Psoas muscle (tissue), 8 donors: ENCODE data around the gene FBXO42. TPM values are rescaled to one million over a fixed set of nuclear protein-coding genes. Genes with fewer than 3 reads are reported as not detected.

ENCODE experiments used
- ATAC-seq, 4 donors: fragments of 200-7000 bp; cut with Tn5 transposase; one replicate each; pipeline ENCODE4 v1.9.1; 2020; ENCODE audit warnings: moderate library complexity in 3 of 4, mild to moderate bottlenecking in 2 of 4
- DNase-seq, 2 donors: peaks; one replicate each; pipeline ENCODE4 v3.0.0-alpha.2; 2020
- H3K27ac ChIP-seq: fragments of 200-600 bp; one replicate; pipeline ENCODE4 v1.8.0; 2022
- H3K27me3 ChIP-seq, 3 donors: fragments of 200-600 bp in 1 of 3; one replicate each; pipeline versions ENCODE4 v1.6.1 to v1.8.0; 2013 to 2022; ENCODE audit warnings: low read length in 2 of 3, mild to moderate bottlenecking in 2 of 3, moderate library complexity in 1 of 3; ENCODE audit not compliant: insufficient read depth in 3 of 3
- H3K36me3 ChIP-seq, 2 donors: fragments of 200-600 bp in 1 of 2; one replicate each; pipeline versions ENCODE4 v1.6.1 to v1.8.0; 2013 to 2022; ENCODE audit warnings: low read depth in 1 of 2, mild to moderate bottlenecking in 1 of 2, moderate library complexity in 1 of 2; ENCODE audit not compliant: insufficient read depth in 1 of 2
- H3K4me1 ChIP-seq: fragments of 200-600 bp; one replicate; pipeline ENCODE4 v1.8.0; 2022
- H3K4me3 ChIP-seq: fragments of 200-600 bp; one replicate; pipeline ENCODE4 v1.8.0; 2022; ENCODE audit warnings: mild to moderate bottlenecking
- H3K9me3 ChIP-seq: fragments of 200-600 bp; one replicate; pipeline ENCODE4 v1.8.0; 2022
- CTCF ChIP-seq: fragments of 200-600 bp; IDR thresholded peaks from one replicate; pipeline ENCODE4 v1.8.0; 2022; ENCODE audit warnings: antibody characterized with exemption
- WGBS, 3 donors: extraction: QIAGEN DNeasy Blood & Tissue Kit; methylation state at CpG; one replicate each; pipeline versions ENCODE4 v1.1.6 to v1.1.7; 2013; 5-methylcytosine and 5-hydroxymethylcytosine counted together
- intact Hi-C, 2 donors: fragments of 100-400 bp; cut with DNase I; formaldehyde crosslinking; loops; one replicate each; pipeline versions ENCODE4 v1.11.0 to v1.14.2; 2022
- polyA plus RNA-seq, 3 donors: library from polyadenylated mRNA; stranded (reverse); fragments of 200-250 nt; gene quantifications; one replicate each; pipeline ENCODE4 v1.2.3, GENCODE V29; 2013
- total RNA-seq, 4 donors: library from RNA; stranded (reverse); fragmentation: NEBNext Ultra II Directional in 2 of 4; extraction: Animal tissue kit (Norgen Biotek cat#: 25700) in 2 of 4; gene quantifications; one replicate each; pipeline versions ENCODE4 v1.2.1 to v1.2.4, GENCODE V29; 2021 to 2023
- donor health status: healthy with polysubstance abuse.
- donor health status: DM: no; HTN: no; CAD: no; lungs with moderate emphysema.
- donor health status: Bipolar disorder and iron deficiency.
- donor health status: healthy.
- donor health status: DM: yes; HTN: yes; CAD: no.
- donor health status: DM: no; HTN: no; CAD: no.
- donor health status: DM: no; HTN: no; CAD: no.
- donor health status: DM: yes; HTN: yes; CAD: no.

FBXO42 gene
- total and polyA plus RNA-seq, 7 donors: 7.4 to 26.6 (median 18.7) TPM

- H3K4me1 ChIP-seq: peaks cover 18% of the 10 kb centered on the region
Observed at GRCh38 chr1:16253332-16253922, 98.9 kb downstream of the FBXO42 start.

GRCh38 chr1:16252912-16253311, 99.4 kb downstream of the FBXO42 start:
- Histone ChIP-seq H3K36me3 (peaks cover 2 to 57% of the 10 kb centered on the region in 2 donors), H3K27ac (no peak overlapping the region), H3K27me3 (no peaks in the 10 kb centered on the region), H3K4me1 (peaks cover 23% of the 10 kb centered on the region), H3K9me3 (no peaks in the 10 kb centered on the region), H3K4me3 (no peak overlapping the region)
- TF ChIP-seq CTCF: no peak
- WGBS, 3 donors: 87 to 97% (median 92%) methylated on average over 2 of the region's 2 CpGs
- no peak for DNase-seq
- no peak for ATAC-seq
- intact Hi-C loops: no loop called here

More at GRCh38 chr1:16253332-16253922, 98.9 kb downstream of the FBXO42 start:
- intact Hi-C loops: no loop called here
- no peak for TF ChIP-seq CTCF
- ATAC-seq (no peak), DNase-seq (no peak)
- Histone ChIP-seq H3K9me3 (no peaks in the 10 kb centered on the region), H3K36me3 (peaks cover 2 to 57% of the 10 kb centered on the region in 2 donors), H3K27me3 (no peaks in the 10 kb centered on the region), H3K27ac (no peak overlapping the region), H3K4me3 (no peak overlapping the region)
- WGBS, 3 donors: 76 to 89% (median 76%) methylated on average over 5 of the region's 5 CpGs

- H3K27me3 ChIP-seq: no peaks in the 10 kb centered on the region
- intact Hi-C loops: no loop called here
- TF ChIP-seq CTCF: no peak
- H3K36me3 ChIP-seq: peaks cover 2 to 57% of the 10 kb centered on the region in 2 donors
- 72 to 86% (median 78%) methylated on average over 10 of the region's 10 CpGs for WGBS, 3 donors
- H3K9me3 ChIP-seq: no peaks in the 10 kb centered on the region
- no peak for ATAC-seq
- DNase-seq: no peak
- H3K4me1 ChIP-seq: peaks cover 29% of the 10 kb centered on the region
- H3K4me3 ChIP-seq: no peak overlapping the region
- H3K27ac ChIP-seq: peak overlapping the region; percentile 21
Observed at GRCh38 chr1:16251381-16251780, 100.9 kb downstream of the FBXO42 start.

- H3K9me3 ChIP-seq: no peaks in the 10 kb centered on the region
- no peaks in the 10 kb centered on the region for H3K27me3 ChIP-seq
- no peak overlapping the region for H3K4me3 ChIP-seq
- no peak for DNase-seq
- H3K27ac ChIP-seq: peak overlapping the region; percentile 21
- 62 to 77% (median 62%) methylated on average over 15 of the region's 15 CpGs for WGBS, 3 donors
- H3K36me3 ChIP-seq: peaks cover 2 to 53% of the 10 kb centered on the region in 2 donors
- intact Hi-C loops: no loop called here
- no peak for TF ChIP-seq CTCF
- peaks cover 29% of the 10 kb centered on the region for H3K4me1 ChIP-seq
- no peak for ATAC-seq
Observed at GRCh38 chr1:16250524-16251251, 101.6 kb downstream of the FBXO42 start.
